Measurements from ENCODE around the gene UBE2O.

DNA sequence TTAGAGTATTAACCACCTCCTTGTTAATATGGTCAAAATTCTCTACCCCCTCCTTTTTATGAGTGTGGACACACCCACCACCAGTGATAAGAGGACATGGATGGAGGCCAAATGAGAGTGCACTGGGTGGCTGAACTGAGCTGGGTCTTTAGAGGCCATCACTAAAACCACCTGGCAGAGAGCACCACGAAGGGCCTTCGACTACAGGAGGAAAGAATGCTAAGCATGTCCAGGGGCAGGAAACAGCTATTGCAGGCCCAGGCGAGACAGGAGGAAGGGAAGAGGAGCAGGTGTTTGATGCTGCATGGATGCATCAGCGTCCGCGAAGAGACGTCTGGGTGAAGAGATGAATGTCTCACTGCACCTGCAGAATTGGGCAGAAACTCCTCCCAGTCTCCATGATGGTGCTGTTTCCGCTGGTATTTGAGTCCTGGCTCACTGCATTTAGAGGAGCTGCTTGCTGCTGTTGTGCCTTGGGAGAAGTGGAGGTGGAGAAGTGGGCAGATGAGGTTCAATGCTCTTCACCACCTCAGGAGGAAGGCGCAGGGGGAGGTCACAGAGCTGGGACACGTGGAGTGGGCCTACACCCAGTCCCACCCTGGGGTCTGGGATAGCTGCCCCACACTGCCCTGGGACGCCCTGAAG lies 35.3 kb downstream of the UBE2O start:
- TF ChIP-seq CTCF (IDR thresholded peaks at IDR 0.05; ENCODE audit: insufficient read depth, low read depth, low read length) (no peak), EZH2 (IDR thresholded peaks at IDR 0.05; ENCODE audit: insufficient read depth, low read length) (no peak)
